NCI-H2196 (cell line): Measurements from ENCODE around the gene MARCKSL1.

Experiments used
- DNase-seq: peaks from one replicate; lab custom pipeline; 2025; ENCODE audit not compliant: unreplicated experiment; lab: John Stamatoyannopoulos, UW

The MARCKSL1 gene

DNA sequence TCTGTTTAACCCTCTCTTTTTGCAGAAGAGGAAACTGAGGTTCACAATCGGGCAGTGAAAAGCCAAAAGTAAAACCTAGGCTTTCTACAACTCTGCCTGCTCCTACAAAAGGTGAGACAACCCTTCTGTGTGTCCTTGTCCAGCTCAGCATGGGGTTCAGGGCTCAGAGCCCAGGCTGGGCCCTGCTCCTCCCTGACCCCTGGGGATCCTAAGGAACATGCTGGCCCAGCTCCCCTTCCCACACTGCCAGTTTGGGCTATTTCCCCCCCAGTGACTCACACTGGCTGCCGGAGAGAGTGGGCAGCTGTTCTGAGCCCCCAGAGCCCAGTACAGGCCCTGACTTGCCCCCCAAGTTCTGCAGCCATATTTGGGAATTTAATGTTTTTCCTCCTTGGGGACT lies 17.4 kb upstream of the MARCKSL1 start:
- DNase-seq, result no peak

DNA sequence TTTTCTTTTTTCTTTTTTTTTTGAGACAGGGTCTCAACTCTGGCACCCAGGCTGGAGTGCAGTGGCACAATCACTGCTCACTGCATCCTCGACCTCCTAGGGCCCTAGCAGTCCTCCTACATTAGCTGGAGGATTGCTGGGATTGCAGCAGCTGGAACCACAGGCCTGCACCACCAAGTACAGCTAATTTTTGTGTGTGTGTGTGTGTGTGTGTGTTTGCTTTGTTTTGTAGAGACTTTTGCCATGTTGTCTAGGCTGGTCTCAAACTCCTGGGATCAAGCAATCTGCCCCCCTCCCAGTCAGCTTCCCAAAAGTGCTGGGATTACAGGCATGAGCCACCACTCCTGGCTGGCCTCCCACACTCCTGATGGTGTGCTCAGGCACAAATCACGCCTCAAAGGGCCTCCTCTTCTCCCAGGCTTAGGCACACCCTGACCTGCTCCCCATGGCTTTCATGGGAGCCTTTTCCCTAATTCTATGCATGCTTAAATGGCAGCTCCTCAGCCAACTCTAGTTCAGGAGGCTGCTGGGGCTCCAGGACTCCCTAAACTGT lies 16.9 kb upstream of the MARCKSL1 start:
- DNase-seq, result no peak

DNA sequence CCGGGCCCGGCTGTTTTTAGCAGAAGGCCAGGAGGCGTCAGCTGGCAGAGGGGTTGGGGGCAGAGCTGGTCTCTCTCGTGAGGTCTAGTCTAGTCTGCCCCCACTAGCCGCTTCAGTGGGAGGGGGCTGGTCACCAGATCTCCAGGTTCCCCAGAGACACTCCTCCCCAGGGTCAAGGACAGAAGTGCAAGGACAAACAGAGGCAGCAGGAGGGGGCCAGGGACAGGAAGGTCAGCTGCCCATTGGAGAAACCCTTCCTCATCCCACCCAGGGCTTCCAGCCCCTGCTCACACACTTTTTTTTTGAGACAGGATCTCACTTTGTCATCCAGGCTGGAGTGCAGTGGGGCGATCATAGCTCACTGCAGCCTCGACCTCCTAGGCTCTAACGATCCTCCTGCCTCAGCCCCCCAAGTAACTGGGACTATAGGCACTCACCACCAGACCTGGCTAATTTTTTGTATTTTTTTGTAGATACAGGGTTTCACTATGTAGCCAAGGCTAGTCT lies 16.3 kb upstream of the MARCKSL1 start:
- no peak for DNase-seq

DNA sequence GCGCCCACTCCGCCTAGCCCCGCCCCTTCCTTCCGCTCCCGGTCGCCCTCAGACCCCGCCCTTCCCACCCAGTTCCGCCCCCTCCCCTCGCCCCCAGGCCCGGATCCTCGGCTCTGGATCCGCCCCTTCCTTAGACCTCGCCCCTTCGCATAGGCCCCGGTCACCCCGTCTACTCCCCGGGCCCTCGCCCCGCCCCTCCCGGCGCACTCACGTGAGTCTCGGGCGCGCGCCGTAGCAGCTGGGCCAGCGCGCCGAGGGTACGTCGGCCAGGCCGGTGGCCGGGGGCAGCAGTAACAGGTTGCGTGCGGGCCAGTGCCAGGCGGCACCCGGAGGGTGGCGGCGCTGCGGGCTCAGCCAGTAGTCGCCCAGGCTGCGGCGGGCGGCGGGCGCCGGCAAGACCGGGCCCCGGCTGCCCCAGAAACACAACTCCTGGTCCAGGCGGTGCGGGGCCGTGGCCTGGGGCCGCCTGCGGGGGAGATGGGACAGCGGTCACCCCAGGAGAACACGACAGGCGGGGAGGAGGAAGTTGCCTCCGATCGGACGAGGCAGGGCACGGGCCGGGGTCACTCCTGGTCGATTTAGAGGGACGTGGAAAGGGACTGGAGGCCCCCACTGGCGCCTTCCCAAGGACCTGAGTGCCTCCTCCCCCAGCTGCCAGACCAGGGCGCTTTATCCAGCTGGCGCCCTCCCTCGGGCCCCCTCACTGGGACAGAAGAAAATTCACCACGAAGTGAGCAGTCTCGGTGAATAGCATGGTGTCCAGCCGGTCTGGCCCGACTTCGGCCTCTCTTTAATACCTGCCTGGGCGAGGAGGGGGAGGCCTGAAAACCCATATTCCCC lies 15.6 kb upstream of the MARCKSL1 start:
- DNase-seq, result peak; percentile 96

DNA sequence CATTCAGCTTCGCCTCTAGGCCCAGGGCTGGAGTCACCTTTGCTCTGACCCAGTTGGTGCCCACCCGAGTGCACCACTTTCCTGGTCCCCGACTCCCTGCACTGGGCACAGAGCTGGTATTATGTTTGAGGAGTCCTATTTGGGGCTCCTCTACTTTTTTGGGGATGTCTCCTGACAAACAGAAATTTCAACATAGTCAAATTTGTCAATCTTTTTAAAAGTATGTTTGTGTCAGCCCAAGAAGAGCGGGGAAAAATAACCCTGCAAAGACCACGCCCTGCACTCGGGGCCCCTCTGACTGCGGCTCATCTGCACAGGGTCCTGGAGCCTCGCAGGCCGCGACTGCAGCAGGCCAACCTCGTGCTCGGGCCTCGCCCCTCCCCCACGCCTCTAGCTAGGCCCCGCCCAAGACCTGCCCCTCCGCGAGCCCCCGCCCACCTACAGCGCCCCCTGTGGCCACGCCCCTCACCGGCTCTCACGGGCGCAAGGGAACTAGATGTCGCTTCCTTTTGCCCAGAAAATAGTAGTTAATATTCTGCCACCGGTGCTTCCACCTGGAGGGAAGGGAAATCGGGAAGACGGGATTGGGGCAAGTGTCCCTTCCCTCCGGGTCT lies 14.9 kb upstream of the MARCKSL1 start:
- DNase-seq, result peak; percentile 92

DNA sequence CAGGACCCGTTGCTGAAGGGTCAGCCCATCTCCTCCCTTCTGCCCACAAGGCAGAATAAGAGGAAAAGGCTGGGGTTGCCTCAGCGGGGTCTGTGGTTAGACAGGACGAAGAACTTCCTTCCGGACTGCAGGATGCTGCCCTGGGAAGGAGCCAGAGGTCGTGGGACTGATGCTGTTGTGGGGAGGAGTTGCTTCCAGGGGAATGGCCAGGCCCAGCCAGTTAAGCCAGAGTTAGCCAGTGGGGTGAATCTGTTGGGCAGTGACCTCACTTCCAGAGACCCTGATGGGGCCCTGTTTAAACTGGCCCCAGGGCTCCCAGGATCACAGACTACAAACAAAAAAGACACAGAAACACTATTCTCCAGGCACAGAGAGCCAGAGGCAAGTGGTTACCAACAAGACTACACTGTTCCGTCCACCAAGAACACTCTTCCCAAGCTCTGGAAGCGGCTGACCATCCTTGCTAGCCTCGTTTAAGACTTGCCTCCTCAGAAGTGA lies 13.2 kb upstream of the MARCKSL1 start:
- no peak for DNase-seq

DNA sequence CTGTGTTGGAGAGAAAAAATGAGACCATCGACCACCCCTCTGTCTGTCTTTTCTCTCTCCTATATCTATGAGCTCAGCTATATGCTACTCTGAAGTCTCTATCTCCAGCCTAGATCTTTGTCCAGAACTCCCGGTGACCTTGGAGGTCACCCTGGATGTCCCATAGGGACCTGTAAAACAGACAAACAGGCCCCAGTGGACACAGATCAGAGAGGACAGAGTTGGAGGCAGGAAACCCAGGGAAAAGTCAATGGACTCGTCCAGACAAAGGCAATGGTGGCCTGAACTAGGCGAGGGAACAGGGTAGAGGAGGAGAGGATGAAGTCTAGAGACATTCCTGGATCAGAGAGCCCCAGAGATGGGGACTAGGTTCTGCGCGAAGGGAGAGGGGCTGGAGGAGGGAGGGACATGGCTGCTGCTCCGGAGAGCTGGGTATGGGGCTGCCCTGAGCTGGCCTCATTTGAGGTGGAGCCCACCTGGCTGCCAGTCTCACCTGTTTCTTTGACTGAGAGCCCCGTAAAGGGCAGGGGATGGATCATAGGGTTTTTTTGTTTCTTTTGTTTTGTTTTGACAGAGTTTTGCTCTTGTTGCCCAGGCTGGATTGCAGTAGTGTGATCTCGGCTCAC lies 10.6 kb upstream of the MARCKSL1 start:
- DNase-seq, result no peak

DNA sequence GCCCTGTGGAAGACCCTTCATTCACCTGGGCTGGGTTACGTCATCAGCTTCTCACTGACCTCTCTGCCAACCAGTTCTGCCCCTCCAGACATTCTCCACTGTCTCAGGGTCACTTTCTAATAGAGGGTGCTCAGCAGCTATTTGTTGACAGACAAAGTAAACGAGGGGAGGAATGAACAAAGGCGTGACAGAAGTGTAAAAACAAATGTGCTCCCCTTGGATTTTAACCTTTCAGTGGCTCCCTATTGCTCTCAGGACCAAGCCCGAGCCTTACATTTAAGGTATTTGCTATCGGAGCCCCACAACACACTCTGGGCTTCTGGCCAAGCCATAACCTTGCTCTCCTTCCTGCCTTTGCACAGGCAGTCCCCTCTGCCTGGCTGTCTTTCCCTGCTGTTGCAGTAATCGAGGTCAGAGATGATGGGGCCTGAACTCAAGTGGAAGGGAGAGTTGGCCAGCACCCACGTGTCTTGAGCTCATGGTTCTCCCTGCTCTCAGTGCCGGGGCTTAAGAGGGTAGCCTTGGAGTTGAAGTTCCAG lies 9.3 kb upstream of the MARCKSL1 start:
- DNase-seq, result peak; percentile 45

DNA sequence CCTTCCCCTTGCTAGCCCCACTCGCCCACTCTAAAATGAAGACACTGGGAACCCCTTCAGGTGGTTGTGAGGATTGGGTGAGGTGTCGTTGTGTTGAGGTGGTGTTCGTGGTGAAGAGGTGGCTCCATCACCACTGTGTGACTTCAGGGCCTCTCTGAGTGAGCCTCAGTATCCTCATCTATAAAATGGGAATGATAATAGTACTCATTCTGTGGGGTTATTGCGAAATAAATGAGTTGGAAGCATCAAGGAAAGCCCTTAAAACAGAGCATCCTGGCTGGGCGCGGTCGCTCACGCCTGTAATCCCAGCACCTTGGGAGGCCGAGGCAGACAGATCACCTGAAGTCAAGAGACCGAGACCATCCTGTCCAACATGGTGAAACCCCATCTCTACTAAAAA lies 6.7 kb upstream of the MARCKSL1 start:
- no peak for DNase-seq

DNA sequence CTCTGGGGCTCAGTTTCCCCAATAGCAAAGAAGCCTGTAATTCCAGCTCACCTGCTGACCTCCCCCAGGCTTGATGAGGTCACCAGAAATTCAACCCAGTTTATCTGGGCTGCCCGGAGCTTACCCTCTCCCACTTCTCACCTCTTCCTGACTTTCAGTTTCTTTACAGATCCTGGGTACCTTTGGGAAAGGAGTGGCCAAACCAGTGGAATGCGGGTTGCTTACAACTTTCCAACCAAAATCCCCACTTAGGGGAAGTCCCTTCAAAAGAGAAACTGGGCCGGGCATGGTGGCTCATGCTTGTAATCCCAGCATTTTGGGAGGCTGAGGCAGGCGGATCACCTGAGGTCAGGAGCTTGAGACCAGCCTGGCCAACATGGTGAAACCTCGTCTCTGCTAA lies 5.9 kb upstream of the MARCKSL1 start:
- no peak for DNase-seq

DNA sequence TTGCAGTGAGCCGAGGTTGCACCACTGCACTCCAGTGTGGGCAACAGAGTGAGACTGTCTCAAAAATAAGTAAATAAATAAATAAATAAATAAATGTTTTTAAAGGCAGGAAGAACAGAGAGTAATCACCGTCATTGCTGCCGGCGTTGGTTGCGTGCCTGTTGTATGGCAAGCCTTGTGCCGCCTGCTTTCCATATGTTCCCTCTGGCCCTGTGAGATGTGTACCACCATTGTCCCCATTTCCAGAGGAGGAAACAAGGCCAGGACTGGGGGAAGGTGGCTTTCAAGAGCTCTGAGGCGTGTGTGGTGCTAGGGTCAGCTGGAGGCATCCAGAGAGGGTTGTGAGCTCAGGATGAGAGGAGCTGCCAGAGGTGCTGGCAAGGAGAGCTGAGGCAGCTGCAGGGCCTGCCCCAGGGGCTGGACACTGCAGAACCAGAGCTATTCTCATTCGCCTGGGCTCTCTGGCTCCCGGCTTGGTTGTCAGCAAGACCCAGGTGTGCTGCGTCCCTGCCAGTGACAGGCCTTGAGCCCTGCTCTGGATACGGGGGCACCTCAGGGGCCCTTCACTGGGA lies 5.2 kb upstream of the MARCKSL1 start:
- no peak for DNase-seq

DNA sequence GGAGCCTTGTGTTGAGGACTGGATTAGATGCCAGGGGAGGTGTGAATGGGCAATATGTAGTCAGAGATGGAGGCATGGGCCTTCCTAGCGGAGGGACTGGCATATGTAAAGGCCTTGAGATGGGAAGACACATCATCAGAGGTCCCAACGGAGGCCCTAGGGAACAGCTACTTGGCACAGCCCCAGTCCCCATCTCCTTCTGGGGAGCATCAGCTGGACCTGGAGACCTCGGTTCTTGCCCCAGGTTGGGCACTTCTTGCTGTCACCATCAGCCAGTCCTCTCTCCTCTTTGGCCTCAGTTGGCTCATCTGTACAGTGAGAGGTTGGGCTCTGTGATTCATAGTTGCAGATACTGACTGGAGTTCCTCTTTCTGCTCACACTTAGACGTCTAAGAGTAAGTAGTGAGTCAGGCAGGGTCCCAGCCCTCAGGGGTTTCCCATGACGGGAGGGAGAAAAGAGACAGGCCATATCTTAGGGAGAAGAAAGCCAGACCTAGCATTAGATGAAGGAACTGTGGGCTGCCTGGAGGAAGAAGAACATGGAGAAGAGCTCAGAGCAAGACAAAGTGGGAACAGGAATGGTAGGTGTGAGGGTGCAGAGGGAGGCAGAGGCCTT lies 3.4 kb upstream of the MARCKSL1 start:
- no peak for DNase-seq

DNA sequence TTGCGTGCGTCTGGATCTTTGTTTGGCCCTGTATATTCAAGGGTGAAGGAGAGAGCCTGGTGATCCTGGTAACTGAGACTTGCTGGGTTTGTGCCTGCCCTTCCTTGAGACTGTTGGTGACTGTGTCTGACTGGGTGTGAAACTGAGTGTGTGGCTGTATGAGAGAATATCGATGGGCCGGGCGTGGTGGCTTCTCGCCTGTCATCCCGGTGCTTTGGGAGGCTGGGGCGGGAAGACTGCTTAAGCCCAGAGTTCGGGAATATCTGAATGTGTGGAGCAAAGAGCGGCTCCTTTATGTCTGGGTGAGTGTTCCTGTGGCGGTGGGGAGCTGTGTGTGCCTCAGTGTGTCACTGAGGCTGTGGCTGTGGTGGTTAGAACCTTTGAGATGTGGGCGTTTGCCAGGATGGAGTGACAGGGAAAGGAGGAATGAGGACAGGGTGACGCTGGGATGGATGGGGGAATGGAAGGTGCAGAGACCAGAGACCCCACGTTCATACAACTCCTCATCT lies 2.7 kb upstream of the MARCKSL1 start:
- no peak for DNase-seq

DNA sequence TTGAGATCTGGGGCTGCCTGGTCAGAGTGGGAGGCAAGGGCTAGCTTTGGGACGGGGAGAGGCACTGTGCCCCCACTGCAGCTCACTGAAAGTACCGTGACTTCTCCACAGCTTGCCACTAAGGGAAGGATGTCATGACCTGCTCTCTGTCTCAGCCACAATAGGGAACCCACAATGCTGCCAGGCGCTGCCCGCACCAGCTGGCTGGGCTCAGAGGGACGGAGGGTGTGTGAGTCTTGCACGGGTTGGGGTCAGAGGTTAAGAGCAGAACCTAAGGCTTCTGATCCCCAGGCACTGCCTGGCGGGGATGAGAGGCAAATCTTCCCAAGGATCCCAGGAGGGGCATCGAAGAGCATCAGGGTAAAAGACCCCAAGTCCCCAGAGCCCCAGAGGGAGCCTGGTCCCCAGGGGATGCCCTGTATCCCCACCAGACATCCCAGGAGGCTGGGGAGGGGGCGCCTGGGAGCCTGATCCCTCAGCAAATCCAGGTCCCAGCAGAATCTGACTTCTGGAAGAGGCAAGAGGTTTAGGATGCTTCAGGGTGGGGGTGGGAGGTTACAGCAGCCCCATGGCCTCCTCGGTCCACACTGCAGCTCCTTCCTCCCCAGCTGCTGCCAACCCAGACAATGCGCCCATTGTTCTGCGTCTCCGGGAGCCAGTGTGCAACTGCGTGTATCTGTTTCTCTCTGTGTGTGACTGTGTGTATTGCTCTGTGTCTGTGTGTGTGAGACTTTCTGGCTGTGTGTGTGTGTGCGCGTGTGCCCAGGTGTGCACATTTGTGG lies 2.0 kb upstream of the MARCKSL1 start:
- peak; percentile 65 for DNase-seq

DNA sequence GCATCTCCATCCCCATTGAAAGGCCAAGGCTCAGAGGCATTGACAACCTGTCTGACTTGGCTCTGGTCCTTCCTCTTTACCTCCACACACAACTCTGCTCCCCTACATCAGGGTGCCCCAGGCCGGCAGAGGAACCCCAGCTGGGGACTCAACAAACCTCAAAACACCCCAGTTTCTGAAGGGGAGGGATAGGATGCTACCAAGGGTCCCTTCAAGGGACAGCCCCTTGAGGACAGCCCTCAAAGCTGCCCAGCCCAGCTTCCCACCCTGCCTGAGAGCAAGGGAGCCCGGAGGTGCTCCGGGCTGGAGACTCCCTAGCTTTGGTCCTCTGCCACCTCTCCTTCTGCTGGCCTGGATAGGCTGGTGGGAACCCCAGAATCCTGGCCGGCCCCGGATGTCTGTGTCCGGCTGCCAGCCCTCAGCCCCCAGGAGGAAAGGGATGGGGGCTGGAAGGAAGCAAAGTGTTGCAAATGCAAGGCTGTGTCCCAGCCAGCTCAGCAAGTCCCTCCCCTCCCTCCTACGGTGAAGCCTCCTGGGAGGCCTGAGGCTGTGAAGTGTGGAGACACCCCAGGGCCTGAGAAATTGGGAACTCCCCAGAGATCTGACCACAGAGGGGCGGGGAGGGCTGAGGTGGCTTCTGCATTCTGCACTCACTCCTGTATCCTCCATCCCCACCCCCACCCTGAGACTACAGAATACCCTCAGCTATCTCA lies 1.1 kb upstream of the MARCKSL1 start:
- no peak for DNase-seq

DNA sequence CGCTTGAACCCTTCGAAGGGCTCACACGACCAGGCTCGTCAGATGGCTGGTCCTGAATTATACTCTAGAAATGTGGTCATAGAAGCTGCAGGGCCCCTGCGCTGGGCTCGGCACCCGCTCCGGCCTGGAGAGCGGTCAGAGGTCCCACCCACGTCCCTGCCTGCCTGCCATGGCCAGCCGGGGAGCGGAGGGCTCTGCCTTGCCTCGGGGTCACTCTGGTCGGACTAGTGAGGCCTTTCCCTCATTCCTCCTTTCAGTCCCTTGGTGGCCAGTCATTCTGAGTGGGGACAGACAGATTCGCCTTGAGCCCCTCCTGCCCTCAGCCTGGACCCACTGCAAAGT lies 529 bp upstream of the MARCKSL1 start:
- DNase-seq, result no peak

DNA sequence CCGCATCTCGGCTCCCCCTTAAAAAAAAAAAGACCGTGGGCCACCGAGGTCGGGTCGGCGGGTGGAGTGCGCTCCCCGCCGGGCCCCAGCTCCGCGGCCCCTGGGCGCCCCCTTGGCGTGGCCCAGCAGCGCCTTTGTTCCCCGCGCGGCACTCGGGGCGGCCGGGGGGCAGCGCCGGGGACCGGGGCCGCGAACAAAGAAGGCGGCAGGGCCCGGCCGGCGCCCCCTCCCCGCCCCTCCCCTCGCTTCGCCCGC lies 571 bp downstream of the MARCKSL1 start:
- DNase-seq, result no peak

DNA sequence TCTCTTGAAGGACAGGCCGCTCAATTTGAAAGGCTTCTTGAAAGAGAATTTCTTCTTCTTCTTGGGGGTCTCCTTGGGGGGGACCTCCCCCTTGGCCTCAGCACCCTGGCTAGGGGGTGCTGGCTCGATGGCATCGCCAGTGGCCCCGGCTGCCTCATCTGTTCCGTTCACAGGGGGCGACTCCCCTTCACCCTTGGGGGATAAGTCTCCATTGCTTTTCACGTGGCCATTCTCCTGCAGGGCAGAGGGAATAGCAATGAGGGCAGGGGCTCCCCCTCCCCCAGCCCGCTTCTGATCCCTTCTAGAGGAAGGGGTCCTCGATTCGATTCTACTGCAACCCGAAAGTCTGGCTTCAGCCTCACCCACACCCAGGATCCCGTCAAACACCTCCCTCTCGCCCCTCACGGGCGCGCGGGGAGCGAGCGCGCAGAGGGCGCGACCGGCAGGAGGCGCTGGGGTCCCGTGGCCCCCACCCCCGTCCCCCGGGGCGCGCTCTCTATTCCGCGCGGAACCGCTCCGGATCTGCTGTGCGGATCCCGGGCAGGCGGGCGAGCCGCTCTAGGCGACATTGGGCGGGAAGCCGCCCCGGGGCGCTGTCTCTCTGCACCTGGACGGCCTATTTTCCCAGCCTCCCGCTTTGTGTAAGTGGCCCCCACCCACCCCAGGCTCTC lies 1.0 kb downstream of the MARCKSL1 start:
- peak; percentile 58 for DNase-seq
